HG03520 (cell line): ENCODE measurements around the gene AIDA.
A peak's percentile ranks its signal among the peaks of the same experiment; 100 is the strongest.
"Not testable (repeated sequence)": the region's sequence is repeated elsewhere in the genome, so short reads cannot be mapped to it uniquely, and the experiment has no call there.

ENCODE experiments used
- ATAC-seq: cut with Tn5 transposase; IDR thresholded peaks from one replicate; pipeline ENCODE4 v1.9.1; 2021; ENCODE audit warnings: mild to moderate bottlenecking, moderate library complexity; ENCODE audit not compliant: unreplicated experiment

AIDA gene

GRCh38 chr1:222713091-222713961 lies 1.0 kb upstream of the AIDA start:
- peak; percentile 46 for ATAC-seq

- ATAC-seq, result peak; percentile 26
Observed at GRCh38 chr1:222711319-222712252, 705 bp downstream of the AIDA start.

- no peak for ATAC-seq
Observed at GRCh38 chr1:222709700-222710153, 2.6 kb downstream of the AIDA start.

- no peak for ATAC-seq
Observed at GRCh38 chr1:222706815-222707214, 5.5 kb downstream of the AIDA start.

GRCh38 chr1:222704260-222704659 lies 8.0 kb downstream of the AIDA start:
- ATAC-seq, result no peak

- ATAC-seq, result no peak
Observed at GRCh38 chr1:222702210-222702609, 10.1 kb downstream of the AIDA start.

GRCh38 chr1:222697826-222698225 lies 14.5 kb downstream of the AIDA start:
- no peak for ATAC-seq

GRCh38 chr1:222697203-222697602 lies 15.1 kb downstream of the AIDA start:
- no peak for ATAC-seq

GRCh38 chr1:222696741-222697140 lies 15.6 kb downstream of the AIDA start:
- no peak for ATAC-seq

- ATAC-seq, result no peak
Observed at GRCh38 chr1:222694927-222695326, 17.4 kb downstream of the AIDA start.

GRCh38 chr1:222691016-222691415 lies 21.3 kb downstream of the AIDA start:
- no peak for ATAC-seq

- ATAC-seq, result no peak
Observed at GRCh38 chr1:222680080-222680479, 32.2 kb downstream of the AIDA start.

- ATAC-seq, result no peak
Observed at GRCh38 chr1:222670110-222670509, 42.2 kb downstream of the AIDA start.

GRCh38 chr1:222669107-222669506 lies 43.2 kb downstream of the AIDA start:
- not testable (repeated sequence) for ATAC-seq

GRCh38 chr1:222668184-222668583 lies 44.1 kb downstream of the AIDA start:
- not testable (repeated sequence) for ATAC-seq

GRCh38 chr1:222665964-222666363 lies 46.3 kb downstream of the AIDA start:
- no peak for ATAC-seq

- no peak for ATAC-seq
Observed at GRCh38 chr1:222663431-222663934, 48.8 kb downstream of the AIDA start.

- no peak for ATAC-seq
Observed at GRCh38 chr1:222657899-222658298, 54.4 kb downstream of the AIDA start.

- ATAC-seq, result no peak
Observed at GRCh38 chr1:222656391-222657155, 55.7 kb downstream of the AIDA start.

GRCh38 chr1:222654849-222655248 lies 57.4 kb downstream of the AIDA start:
- ATAC-seq, result peak; percentile 93
